ENCODE data around the gene ERAL1. TPM values are rescaled to one million over a fixed set of nuclear protein-coding genes. Genes with fewer than 3 reads are reported as not detected.
A peak's percentile ranks its signal among the peaks of the same experiment; 100 is the strongest.

The ERAL1 gene
- total and polyA plus RNA-seq, 10 donors: 28.4 to 51.9 (median 38.7) TPM

- Histone ChIP-seq H3K36me3 (peaks cover 6 to 99% (median 64%) of the 10 kb centered on the region in 6 donors), H3K4me3 (no peak overlapping the region), H3K27ac (no peak overlapping the region), H3K4me1 (peaks cover 20 to 67% (median 43%) of the 10 kb centered on the region in 6 donors), H3K9me3 (no peaks in the 10 kb centered on the region), H3K27me3 (replicated peaks in 1 of 7) (no peaks in the 10 kb centered on the region)
- no peak for DNase-seq
- intact Hi-C loops (cut with DNase I; ENCODE audit: low total_unique reads): no loop called here
- WGBS, 5 donors: 81 to 94% (median 91%) methylated on average over 4 to 10 of the region's 10 CpGs
- TF ChIP-seq POLR2AphosphoS5 (IDR thresholded peaks at IDR 0.05) (peak in 1 of 3 donors; percentile 60), CTCF (IDR thresholded peaks at IDR 0.05 in 8 of 11, conservative IDR thresholded peaks at IDR 0.05 in 3 of 11) (no peak)
Measured at GRCh38 chr17:28885951-28886350, 31.1 kb downstream of the ERAL1 start.

- Histone ChIP-seq H3K36me3 (peaks cover under 1 to 89% (median 44%) of the 10 kb centered on the region in 6 donors), H3K27me3 (replicated peaks in 1 of 7) (no peaks in the 10 kb centered on the region), H3K4me3 (no peak overlapping the region), H3K27ac (peak overlapping the region in 3 of 8 donors; percentile 23 to 99 (median 99)), H3K9me3 (no peaks in the 10 kb centered on the region), H3K4me1 (peaks cover 37 to 87% (median 64%) of the 10 kb centered on the region in 6 donors)
- 60 to 83% (median 74%) methylated on average over 12 of the region's 12 CpGs for WGBS, 5 donors
- TF ChIP-seq POLR2AphosphoS5 (IDR thresholded peaks at IDR 0.05) (peak; percentile 25 to 74 (median 44)), CTCF (IDR thresholded peaks at IDR 0.05 in 8 of 11, conservative IDR thresholded peaks at IDR 0.05 in 3 of 11) (no peak)
- intact Hi-C loops (cut with DNase I; ENCODE audit: low total_unique reads): no loop called here
- DNase-seq: no peak
Measured at GRCh38 chr17:28887871-28888471, 33.2 kb downstream of the ERAL1 start.

GRCh38 chr17:28888832-28889231 lies 34.0 kb downstream of the ERAL1 start:
- Histone ChIP-seq H3K36me3 (peaks cover 0 to 81% (median 36%) of the 10 kb centered on the region in 6 donors), H3K4me1 (peaks cover 46 to 96% (median 72%) of the 10 kb centered on the region in 6 donors), H3K4me3 (no peak overlapping the region), H3K9me3 (no peaks in the 10 kb centered on the region), H3K27me3 (replicated peaks in 1 of 7) (no peaks in the 10 kb centered on the region), H3K27ac (peak overlapping the region in 3 of 8 donors; percentile 23 to 99 (median 99))
- TF ChIP-seq POLR2AphosphoS5 (IDR thresholded peaks at IDR 0.05) (peak in 1 of 3 donors; percentile 6), CTCF (IDR thresholded peaks at IDR 0.05 in 8 of 11, conservative IDR thresholded peaks at IDR 0.05 in 3 of 11) (no peak)
- intact Hi-C loops (cut with DNase I; ENCODE audit: low total_unique reads): no loop called here
- no peak for DNase-seq
- WGBS, 5 donors: 65 to 90% (median 87%) methylated on average over 7 of the region's 7 CpGs

GRCh38 chr17:28889996-28890395 lies 35.2 kb downstream of the ERAL1 start:
- H3K27me3 ChIP-seq (replicated peaks in 1 of 7): no peaks in the 10 kb centered on the region
- H3K4me3 ChIP-seq: no peak overlapping the region
- peak overlapping the region in 7 of 8 donors; percentile 51 to 99 (median 99) for H3K27ac ChIP-seq
- peaks cover 56 to 100% (median 84%) of the 10 kb centered on the region in 6 donors for H3K4me1 ChIP-seq
- no peak for DNase-seq
- no peaks in the 10 kb centered on the region for H3K9me3 ChIP-seq
- intact Hi-C loops (cut with DNase I; ENCODE audit: low total_unique reads): no loop called here
- 62 to 81% (median 74%) methylated on average over 5 of the region's 5 CpGs for WGBS, 5 donors
- no peak for TF ChIP-seq POLR2A (IDR thresholded peaks at IDR 0.05)
- no peak for TF ChIP-seq POLR2AphosphoS5 (IDR thresholded peaks at IDR 0.05)
- no peak for TF ChIP-seq CTCF (IDR thresholded peaks at IDR 0.05 in 8 of 11, conservative IDR thresholded peaks at IDR 0.05 in 3 of 11)
- H3K36me3 ChIP-seq: peaks cover 0 to 69% (median 24%) of the 10 kb centered on the region in 6 donors
